B cell (primary cell): ENCODE data around the gene S1PR3.

Experiments used
- EZH2 ChIP-seq: IDR thresholded peaks from 2 replicates; pipeline ENCODE4 v1.6.1; 2012; ENCODE audit warnings: borderline replicate concordance, low read depth, mild to moderate bottlenecking, moderate library complexity, low read length; ENCODE audit not compliant: insufficient read depth, poor library complexity, severe bottlenecking
- TF ChIP-seq, protein P1 (sequence below): fragments of 200-600 bp; IDR thresholded peaks from one replicate; pipeline ENCODE4 v1.8.0; 2022; ENCODE audit warnings: antibody characterized with exemption, mild to moderate bottlenecking

DNA sequence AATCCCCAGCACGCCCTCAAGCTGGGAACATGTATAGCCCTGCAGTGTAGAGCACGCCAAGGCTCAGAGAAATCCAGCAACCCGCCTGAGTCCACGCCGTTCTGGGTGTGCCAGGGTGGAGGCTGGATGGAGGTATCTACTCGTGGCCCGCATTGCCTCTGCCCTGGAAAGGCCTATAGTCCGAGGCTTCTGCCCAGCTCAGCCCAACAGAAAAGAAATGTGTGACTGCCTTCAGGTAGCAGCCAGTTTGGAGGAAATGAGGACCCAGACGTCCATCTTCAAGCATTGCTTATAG lies 18.2 kb downstream of the S1PR3 start:
- TF ChIP-seq, protein P1, sequence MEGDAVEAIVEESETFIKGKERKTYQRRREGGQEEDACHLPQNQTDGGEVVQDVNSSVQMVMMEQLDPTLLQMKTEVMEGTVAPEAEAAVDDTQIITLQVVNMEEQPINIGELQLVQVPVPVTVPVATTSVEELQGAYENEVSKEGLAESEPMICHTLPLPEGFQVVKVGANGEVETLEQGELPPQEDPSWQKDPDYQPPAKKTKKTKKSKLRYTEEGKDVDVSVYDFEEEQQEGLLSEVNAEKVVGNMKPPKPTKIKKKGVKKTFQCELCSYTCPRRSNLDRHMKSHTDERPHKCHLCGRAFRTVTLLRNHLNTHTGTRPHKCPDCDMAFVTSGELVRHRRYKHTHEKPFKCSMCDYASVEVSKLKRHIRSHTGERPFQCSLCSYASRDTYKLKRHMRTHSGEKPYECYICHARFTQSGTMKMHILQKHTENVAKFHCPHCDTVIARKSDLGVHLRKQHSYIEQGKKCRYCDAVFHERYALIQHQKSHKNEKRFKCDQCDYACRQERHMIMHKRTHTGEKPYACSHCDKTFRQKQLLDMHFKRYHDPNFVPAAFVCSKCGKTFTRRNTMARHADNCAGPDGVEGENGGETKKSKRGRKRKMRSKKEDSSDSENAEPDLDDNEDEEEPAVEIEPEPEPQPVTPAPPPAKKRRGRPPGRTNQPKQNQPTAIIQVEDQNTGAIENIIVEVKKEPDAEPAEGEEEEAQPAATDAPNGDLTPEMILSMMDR = no peak
- TF ChIP-seq EZH2 = no peak
